ENCODE data around the gene SOCS3.

Gene SOCS3, protein sequence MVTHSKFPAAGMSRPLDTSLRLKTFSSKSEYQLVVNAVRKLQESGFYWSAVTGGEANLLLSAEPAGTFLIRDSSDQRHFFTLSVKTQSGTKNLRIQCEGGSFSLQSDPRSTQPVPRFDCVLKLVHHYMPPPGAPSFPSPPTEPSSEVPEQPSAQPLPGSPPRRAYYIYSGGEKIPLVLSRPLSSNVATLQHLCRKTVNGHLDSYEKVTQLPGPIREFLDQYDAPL

DNA sequence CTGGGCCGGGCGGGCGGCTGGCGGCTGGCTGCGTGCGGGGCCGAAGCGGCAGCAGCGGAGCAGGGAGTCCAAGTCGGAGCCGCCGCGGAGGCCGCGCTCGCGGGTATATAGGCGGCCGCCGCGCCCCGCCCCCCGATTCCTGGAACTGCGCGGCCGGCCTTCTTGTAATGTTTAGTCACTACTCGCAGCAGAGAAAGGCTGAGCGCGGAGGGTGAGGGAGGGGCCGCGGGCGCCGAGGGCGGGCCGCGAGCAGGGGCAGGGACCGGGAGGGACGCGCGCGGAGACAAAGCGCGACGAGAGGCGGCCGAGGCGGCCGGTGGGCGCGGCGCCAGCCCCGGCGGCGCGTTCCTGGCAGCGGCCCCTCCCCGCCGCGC lies at the start of gene SOCS3:
Gene SOCS3 (minus strand): TSS at position 81 of the 374 bp plus-strand sequence. CDS start 982 bp downstream, outside the sequence.
- DNase-seq, result peak in 52 of 56 donors; percentile 21 to 93 (median 64)

DNA sequence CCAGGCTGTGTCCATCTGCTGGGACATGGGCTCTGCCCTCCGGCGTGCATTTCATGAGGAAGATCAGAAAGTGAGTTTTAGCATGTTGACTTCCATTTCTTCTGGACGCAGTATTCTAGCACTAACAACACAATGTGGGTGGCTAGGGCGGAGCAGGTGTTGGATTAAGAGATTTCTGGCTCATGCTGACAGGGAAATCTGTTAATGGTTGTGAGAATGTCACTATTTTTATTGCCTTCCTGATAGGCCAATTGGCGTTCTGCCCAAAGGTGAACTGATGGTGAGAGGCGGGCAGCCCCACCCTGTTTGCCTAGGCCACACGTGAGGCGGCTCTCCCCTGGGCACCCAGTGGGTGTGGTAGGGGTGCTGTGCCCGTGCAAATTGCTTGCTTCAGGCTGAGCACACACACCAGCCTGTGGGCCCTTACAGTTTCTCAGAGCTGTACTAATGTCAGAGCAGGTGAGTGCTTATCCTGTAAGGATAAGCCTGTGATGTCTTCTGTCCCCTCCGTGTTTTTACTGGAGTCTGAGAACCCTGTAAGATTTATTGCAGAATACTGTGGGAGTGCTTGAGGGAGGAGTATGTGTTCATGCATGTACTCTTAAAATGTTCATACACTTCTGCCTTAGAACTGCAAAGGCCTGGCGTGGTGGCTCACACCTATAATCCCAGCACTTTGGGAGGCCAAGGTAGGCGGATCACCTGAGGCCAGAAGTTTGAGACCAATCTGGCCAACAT lies 49.5 kb upstream of the SOCS3 start:
- DNase-seq, result peak in 1 of 56 donors; percentile 20

DNA sequence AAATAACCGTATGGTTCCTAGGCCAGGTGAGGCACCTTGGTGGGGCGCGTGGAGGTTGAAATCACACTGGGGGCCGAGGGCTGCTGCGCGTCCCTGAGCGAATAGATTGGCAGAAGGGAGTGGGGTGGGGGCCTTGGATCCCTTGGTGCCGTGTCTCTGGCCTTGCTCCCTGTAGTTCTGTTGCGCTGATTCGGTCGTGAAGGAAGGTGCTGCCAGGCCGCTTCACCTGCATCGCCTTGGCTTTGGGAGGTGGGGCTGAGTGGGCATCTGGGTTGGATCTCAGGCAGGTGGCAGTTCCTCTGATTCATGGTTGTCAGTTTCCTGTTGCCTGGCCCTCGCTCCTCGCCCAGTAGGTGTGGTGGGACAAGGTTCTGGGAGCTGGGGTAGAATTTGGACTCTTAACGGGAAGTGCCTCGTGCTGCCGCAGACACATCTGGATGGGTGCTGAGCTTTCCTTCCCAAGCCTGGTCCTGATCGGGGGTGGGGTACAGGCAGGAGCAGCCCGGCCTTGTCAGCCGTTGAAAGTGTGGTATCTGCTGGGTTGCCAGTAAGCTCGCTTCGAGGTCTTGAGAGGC lies 48.7 kb upstream of the SOCS3 start:
- no peak for DNase-seq

DNA sequence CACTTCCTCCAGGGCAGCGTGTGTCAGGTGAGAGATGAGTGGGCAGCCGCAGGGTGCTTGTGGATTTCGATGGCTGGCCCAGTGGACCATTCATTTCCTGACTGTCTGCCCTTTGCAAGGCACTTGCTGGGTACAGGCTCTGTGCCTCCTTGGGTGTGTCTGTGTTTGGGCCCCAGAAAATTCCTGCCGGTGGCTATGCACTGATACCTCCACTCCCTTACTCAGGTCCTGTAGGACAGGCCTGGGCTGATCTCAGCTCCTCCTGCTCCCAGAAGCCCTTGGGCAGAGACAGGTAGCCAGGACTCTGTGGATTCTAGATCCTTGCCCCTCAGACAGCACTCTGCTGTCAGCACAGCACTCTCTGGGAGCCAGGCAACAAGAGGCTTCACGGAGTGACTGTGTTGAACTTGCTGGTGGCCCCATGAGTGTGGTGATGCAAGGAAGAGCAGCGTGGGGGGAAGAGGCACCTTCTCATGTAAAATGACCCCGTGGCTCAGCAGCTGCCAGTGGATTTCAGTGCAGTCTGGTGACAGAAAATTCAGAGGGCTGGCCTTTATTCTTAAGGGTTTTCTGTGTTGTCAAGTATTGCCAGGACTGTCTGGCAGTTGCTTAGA lies 47.6 kb upstream of the SOCS3 start:
- DNase-seq, result no peak

DNA sequence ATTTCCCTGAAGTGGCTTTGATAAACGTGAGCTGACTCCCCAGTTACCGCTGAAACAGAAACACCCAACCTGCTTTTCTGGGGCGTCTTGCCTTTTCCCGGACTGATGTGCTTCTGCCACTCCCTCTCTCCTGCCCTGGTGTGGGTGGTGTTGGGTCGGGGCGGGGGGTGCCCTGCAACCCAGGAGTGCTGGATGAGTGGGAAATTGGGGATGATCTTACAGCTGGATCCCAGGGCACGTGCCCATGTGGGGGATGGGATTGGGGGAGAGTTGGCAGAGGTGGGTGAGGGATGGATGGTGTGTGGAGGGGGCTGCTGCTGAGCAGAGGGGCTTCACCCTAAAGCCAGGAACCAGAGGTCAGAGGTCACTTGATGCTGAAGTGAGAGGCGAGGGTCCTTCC lies 47.0 kb upstream of the SOCS3 start:
- no peak for DNase-seq

DNA sequence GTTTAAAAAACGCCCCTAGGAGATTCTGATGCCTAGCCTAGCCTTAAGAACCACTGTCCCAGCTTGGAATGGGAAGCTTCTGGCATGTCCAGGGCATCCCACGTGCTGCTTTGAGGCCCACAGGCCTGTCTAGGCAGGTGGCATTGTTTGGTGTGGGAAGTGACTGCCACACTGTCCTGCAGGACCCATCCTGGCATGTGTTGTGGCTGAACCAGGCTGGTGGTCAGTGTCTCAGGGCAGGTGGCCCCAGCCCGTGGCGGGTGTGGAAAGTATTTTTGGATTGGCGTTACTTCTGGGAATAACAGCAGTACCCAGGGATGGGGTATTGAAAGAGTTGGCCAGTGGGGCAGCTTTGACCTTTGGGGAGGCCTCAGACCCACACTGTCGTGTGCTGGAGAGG lies 46.5 kb upstream of the SOCS3 start:
- no peak for DNase-seq

DNA sequence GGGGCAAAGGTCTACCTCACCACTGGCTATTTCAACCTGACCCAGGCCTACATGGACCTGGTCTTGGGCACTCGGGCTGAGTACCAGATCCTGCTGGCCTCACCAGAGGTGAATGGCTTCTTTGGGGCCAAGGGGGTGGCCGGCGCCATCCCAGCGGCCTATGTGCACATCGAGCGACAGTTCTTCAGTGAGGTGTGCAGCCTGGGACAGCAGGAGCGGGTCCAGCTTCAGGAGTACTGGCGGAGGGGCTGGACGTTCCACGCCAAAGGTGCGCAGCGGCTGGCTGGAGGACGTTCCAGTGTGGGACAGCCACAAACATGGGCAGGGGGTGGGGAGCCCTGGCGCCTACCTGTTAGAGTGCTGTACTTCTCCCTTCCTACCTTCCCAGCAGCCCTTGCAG lies 43.9 kb upstream of the SOCS3 start:
- DNase-seq, result no peak

DNA sequence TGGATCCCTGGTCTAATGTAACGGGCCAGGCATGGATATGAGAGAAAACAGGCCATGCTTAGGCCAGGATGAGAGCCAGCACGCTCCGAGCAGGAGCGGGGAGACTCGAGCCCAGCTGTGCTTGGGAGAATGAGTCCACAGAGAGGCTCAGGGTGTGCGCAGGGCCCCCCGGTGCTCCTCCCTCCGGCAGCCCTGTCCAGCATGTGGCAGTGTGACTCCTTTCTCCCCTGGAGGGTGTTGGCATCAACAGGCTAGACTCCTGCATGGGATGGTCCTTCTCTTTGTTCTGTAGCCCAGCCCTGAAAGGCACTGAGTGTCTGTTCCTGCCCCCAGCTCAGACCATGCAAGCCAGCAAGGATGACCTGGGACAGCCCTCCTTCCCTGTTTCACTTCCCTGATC lies 42.0 kb upstream of the SOCS3 start:
- DNase-seq, result peak in 1 of 56 donors; percentile 23

DNA sequence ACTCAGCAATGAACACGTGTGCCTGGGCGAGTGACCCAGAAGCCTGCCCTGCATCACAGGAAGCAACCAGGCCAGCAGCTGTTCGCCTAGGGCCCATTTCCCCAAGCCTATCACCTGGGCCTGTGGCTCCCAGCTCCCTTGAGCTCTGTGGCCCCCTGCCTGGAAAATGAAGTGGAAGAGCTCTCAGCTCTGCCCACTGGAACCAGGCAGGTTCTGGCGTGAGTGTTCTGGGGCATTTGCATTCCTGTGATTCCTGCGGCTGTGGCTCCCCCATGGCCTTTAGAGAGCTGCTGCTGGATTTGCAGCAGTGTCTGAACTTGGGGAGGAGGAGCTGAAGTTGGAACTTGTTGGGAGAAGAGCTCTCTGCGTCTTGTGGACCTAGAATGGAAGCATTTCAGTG lies 41.4 kb upstream of the SOCS3 start:
- no peak for DNase-seq

DNA sequence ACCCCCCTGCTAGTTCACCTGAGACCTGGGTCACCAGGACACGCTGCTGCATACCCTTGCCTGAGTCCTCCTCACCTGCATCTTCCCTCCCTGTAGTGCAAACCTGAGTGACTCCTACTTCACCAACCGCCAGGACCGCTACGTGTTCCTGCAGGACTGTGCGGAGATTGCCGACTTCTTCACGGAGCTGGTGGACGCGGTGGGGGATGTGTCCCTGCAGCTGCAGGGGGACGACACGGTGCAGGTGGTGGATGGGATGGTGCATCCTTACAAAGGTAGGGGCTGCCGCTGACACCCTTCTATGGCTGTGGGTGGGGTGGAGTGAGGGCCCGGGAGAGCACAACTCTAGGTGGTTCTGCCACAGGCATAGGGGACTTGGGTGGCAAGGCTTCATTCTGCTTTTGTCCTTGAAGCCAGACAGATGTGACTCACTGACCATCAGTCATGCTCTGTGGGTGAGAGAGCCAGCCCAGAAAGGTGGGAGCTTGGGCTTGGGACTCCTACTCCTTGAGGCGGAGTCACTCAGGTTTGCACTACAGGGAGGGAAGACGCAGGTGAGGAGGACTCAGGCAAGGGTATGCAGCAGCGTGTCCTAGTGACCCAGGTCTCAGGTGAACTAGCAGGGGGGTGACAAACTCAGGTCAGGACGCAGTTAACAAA lies 40.8 kb upstream of the SOCS3 start:
- DNase-seq, result no peak

DNA sequence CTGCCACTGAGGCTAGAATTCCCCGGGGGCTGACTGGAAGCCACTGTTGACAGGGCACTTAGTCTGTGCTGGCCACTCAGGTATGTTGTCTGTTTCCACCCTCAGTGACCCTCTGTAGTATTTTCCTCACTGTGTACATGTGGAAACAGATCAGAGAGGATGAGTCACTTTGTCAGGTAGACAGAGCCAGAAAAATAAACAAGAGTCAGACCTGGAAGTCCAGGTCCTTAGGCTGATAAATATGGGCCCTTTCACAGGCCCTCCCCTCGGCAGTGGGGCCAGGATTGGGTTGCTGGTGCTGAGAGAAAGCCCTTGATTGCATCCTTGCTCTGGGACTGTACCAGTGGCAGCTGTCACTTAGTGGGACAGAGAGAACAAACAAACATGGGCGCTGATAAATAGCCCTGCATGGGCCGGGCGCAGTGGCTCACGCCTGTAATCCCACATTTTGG lies 39.8 kb upstream of the SOCS3 start:
- no peak for DNase-seq

DNA sequence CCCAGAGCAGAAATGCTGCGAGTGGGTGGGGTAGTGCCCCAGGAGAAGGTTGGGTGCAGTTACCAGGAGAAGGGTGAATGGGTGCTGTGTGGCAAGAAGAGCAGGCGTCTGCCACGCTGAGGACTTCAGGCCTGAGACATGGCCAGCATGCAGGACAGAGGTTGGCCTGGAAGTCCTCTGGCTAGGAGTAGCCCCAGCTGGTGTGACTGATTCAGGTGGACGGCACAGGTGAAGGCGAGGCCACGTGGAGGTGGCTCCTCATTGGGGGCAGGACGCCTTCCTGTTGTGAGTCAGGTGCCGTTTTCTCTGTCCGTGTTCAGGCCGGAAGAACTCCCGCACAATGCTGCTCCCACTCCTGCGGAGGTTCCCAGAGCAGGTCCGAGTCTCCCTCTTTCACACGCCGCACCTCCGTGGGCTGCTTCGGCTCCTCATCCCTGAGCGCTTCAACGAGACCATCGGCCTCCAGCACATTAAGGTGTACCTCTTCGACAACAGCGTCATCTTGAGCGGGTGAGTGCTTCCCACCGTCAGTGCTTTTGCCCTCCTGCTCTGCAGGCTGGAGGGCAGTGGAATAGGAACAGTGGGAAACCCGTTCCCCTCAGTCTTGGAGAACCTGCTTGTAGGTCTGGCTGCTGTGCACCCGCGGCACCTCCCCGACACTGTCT lies 39.3 kb upstream of the SOCS3 start:
- no peak for DNase-seq

DNA sequence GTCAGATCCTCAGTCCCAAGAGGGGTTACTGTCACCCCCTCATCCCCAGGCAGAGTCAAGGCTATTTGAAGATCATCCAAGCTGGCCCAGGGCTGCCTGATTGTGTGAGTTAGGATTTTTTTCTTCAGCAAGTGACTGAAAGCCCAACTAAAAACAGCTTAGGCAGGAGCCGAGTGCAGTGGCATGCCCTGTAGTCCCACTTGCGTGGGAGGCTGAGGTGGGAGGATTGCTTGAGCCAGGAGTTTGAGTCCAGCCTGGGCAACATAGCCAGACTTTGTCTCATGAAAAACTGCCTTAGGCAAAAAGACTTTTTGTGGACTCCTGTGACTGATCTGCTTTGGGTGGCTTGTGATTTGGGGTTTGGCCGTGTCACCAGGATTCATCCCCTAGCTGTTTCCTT lies 38.5 kb upstream of the SOCS3 start:
- no peak for DNase-seq

DNA sequence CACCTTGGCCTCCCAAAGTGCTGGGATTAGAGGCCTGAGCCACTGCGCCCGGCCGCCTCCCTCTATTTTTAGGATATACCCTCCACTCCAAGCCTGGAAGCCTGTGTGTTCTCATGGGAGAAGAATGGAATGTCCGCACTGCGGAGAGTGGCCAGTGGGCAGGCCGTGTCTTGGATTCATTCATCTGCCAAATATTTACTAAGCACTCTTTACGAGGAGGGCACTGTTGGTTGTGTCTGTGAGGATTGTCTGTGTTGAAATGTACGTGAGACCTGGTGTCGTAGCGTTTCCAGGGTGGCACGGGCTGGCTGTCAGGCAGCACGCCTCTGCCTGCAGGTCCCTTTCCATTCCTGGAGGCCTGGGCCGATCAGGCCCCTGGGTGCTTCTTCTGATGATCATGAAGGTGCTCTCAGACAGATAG lies 37.8 kb upstream of the SOCS3 start:
- DNase-seq, result no peak

DNA sequence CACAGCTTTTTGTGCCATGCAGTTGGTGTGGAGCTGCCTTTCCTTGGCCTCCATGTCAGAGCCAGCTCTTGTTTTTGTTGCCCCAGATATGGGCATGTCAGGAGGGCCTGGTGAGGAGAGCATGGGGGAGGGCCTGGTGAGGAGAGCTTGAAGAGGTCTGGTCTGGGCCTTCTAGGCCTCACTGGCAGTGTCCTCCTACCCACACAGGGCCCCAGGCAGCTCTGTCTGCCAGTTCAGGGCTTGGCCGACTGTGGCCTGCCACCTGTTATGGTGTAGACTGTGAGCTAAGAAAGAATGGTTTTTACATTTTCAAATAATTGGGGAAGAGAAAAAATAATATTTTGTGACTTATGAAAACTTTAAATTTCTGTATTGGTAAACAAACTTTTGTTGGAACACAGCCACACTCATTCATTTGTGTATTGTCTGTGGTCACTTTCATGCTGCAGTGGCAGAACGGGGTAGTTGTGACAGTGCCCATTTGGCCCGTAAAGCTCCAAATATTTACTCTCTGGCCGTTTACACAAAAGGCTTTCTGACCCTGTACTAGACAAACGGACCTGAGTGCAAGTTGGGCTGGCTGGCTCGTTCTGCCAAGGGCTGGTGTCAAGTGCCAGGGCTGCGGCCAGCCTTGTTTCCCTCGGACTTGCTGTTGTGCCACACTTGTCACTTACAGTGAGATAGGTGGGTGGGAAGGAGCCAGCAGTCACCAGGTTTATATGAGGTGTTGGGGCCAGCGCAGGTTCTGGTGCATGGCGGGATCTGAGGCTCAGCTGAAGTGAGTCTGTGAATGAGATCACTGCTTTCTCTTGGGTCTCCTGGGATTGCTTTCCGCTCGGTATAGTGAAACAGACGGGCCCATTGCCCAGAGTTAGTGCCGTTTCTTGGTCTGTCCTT lies 36.8 kb upstream of the SOCS3 start:
- peak in 6 of 56 donors; percentile 16 to 41 (median 24) for DNase-seq

DNA sequence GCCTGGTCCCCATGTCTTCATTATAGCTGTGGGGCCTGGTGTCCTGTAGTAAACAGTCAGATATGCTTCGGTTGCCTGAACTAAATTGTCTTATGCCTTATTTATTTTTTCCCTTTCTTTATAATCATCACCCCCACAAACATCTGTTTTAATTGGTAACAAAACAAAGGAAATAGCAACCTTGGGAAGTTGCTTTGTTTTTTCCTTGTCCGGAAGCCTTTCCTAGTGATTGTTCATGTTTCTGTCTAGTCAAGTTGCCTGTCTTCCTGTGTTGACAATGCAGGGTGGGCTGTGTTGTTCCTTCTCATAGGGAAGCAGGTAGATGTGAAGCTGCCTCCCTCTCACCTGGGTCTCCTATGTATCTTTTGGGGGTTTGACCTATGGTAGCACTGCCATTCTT lies 35.3 kb upstream of the SOCS3 start:
- no peak for DNase-seq

DNA sequence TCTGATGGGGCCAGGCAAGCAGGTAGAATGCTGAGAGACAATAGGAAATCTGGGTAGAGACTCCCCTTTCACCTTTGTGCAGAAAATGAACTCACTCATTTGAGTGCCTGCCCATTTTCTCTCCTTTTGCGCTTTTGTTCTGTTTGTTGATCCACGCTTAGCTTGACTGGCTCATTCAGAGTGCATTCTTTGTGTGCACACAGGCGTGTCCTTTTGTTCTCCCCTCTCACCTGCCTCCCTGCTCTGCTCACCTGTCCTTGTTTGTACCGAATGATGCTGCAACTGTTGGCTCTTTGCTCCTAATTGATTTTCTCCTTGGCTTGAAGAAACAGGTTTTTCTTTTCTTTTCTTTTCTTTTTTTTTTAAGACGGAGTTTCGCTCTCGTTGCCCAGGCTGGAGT lies 34.3 kb upstream of the SOCS3 start:
- DNase-seq, result no peak

DNA sequence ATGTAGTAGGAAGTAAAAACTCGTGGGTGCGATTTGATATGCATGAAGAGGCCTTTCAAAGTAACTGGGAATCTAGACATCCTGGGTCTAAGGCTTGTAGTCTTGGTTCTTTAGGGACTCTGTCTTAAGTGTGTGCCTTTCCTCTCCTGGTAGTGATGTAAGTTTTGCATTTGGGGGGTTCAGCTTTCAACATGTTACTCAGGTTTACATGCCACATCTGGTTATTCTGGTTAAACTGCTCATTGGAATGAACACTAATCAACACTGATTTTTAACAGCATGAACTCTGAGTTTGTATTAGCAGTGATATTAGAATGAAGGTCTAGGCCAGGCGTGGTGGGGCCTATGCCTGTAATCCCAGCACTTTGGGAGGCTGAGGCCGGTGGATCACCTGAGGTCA lies 33.7 kb upstream of the SOCS3 start:
- DNase-seq, result no peak

DNA sequence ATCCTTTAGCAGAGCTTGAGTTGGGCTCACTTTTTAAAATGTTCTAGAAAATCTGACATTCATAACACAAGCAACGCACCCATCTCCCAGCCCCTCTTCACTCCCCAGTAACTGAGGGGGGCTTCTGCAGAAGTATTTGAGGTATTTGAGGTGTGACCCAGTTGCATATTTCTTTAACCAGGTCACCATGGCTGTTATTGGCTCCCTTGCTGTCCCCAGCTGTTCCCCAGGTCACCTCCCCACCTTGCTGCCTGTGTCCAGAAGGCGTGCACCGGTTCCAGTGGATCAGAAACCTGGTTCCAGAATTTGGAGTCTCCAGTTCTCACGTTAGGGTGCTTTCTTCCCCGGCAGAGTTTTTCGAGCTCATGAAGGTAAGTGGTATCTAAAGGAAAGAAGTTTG lies 32.4 kb upstream of the SOCS3 start:
- no peak for DNase-seq

DNA sequence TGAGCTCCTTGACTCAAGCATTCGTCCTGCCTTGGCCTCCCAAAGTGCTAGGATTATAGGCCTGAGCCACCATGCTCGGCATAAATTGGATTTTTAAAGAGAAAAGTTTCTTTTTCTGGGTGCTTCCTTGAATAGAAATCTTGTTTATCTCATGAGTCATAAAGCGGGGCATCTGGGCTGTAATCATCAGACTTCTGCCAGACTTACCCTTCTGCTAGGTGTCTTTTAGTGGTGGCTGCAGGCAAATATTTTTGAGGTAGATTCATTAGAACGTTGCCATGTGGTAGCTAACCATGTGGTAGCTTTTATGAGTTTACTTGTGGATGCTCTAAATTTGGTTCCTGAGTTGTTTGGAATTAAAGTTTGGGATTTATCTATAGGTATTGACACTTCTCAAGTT lies 32.0 kb upstream of the SOCS3 start:
- DNase-seq, result no peak
